ENCODE results near the gene IDH3G.

The IDH3G gene

DNA sequence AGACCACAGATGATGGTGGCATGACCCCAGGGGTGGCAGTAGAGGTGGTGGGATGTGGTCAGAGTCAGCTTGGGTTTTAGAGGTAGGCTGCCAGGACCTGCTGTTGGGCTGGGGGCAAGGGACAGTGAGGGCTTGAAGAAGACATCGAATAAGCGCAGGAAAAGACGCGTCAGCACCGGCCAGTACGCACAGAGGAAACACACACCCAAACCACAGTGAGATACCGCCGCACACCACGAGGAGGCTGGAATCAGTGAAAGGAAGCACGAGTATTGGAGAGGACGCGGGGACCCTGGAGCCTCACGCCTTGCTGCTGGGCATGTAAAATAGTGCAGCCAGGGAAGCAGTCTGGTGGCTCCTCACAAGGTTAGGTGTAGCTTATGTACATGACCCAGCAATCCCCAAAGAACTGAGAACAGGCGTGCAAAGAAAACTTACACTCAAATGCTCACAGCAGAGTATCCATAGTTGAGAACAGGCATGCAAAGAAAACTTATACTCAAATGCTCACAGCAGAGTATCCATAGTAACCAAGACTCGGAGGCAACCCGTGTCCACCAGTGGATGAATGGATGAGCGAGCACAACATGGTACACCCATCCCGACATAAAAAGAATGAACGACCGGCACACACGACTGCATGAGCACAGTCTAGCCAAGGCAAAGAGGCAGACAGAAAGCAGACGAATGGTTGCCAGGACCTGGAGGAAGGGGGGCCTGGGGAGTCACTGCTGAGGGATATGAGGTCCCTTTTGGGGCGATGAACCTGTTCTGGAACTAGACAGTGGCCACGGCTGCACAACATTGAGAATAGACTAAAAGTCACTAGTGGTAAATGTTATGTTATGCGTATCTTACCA, 22.9 kb upstream of the IDH3G start:
- ChIA-PET CTCF (no interaction called here), POLR2A (no interaction called here)
- TF ChIP-seq, protein P1, sequence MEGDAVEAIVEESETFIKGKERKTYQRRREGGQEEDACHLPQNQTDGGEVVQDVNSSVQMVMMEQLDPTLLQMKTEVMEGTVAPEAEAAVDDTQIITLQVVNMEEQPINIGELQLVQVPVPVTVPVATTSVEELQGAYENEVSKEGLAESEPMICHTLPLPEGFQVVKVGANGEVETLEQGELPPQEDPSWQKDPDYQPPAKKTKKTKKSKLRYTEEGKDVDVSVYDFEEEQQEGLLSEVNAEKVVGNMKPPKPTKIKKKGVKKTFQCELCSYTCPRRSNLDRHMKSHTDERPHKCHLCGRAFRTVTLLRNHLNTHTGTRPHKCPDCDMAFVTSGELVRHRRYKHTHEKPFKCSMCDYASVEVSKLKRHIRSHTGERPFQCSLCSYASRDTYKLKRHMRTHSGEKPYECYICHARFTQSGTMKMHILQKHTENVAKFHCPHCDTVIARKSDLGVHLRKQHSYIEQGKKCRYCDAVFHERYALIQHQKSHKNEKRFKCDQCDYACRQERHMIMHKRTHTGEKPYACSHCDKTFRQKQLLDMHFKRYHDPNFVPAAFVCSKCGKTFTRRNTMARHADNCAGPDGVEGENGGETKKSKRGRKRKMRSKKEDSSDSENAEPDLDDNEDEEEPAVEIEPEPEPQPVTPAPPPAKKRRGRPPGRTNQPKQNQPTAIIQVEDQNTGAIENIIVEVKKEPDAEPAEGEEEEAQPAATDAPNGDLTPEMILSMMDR (IDR thresholded peaks at IDR 0.05; ENCODE audit: control extremely low read depth, extremely low read depth, low read depth, missing control alignments) = no peak
- no peak for DNase-seq (ENCODE audit: extremely low spot score)

DNA sequence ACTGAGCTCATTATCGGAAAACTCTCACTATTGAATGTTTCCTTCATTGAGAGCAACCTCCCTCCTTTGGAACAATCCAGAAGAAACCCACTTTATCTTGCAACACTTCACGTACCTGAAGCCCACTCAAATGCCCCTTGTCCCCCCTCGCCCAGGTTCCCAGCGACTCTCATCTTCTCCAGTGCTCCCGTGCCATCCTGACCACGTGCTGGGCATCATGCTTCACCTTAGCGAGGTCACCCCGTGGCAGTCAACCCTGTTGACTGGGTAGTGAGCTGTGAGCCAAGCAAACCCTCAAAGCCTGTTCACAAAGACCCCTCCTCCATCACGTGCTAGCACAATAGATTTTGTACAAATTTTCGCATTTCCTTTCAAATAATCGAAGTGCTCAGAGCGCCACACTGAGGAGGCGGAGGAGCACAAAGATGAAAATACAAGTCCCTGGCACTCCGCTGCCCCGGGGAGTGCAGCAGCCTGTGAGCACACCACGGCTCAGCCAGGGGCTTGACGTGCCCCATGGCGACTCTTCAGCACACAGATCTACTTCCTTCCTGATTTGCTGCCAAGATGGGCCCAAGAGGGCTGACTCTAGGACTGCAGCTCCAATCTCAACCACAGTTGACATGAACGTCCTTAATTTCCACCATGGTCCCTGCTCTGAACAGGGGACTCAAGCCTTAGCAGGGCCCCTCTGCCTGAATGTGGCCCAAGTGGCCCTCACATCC, 20.6 kb upstream of the IDH3G start:
- DNase-seq (ENCODE audit: extremely low spot score) = no peak
- TF ChIP-seq, protein P1 (IDR thresholded peaks at IDR 0.05; ENCODE audit: control extremely low read depth, extremely low read depth, low read depth, missing control alignments) = no peak
- POLR2A ChIA-PET = no interaction called here
- CTCF ChIA-PET = no interaction called here

DNA sequence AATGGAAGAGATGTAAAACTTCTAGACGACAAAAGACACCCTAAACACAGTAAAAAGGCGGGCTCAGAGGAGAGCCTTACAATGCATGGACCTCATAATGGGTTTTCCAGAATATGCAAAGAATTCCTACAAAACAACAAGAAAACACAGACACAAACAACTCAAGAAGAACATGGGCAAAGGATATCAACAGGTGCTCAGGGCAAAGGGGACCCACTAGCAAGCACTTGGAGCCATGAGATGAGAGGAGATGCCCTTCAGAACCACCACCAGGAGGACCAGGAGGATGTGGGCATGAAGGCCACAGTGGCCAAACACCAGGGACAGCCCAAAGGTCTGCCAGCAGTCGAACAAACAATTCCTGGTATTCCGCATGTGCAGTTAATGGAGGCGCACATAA, 19.0 kb upstream of the IDH3G start:
- ChIA-PET CTCF (no interaction called here), POLR2A (no interaction called here)
- TF ChIP-seq, protein P1 (IDR thresholded peaks at IDR 0.05; ENCODE audit: control extremely low read depth, extremely low read depth, low read depth, missing control alignments) = no peak
- DNase-seq (ENCODE audit: extremely low spot score) = no peak

DNA sequence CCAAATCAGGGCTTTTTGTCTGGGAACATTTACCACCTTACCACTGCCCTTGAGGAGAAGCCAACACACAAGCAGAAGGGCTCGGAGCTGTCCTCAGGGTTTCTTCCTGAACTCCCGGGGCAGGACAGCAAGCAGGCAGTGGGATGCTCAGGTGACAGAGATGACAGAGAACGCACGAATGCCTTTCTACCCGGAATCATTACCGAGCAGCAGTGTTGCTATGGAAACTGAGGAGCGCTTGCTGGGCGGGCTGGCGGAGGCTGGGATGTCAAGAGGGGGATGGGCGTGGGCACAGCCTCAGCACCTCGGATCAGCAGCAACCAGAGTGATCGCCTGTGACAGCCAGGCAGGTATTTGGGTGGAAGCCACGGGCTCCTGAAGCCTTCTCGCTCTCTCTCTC, 18.0 kb upstream of the IDH3G start:
- no peak for DNase-seq (ENCODE audit: extremely low spot score)
- ChIA-PET POLR2A (no interaction called here), CTCF (no interaction called here)
- TF ChIP-seq, protein P1 (IDR thresholded peaks at IDR 0.05; ENCODE audit: control extremely low read depth, extremely low read depth, low read depth, missing control alignments) = no peak

DNA sequence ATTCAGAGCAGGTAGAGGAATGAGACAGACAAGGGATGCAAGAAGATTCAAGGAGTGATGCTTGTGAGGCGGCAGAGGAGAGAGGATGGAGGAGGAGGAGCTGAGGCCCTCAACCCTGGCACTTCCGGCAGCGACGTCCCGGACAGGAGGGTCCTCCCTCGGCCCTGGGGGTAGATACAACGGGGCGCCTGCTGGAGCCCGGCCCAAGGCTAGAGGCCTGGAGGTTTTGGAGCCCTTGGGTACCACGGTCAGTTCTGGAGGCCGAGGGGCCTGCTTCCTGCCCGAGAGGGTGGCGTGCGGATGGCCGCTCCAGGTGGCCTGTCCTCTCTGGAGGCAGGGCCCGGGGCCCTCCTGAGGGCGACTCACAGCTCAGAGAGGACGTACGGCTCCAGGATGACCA, 13.8 kb upstream of the IDH3G start:
- DNase-seq (ENCODE audit: extremely low spot score) = no peak
- TF ChIP-seq, protein P1 (IDR thresholded peaks at IDR 0.05; ENCODE audit: control extremely low read depth, extremely low read depth, low read depth, missing control alignments) = no peak
- CTCF ChIA-PET = no interaction called here
- POLR2A ChIA-PET = no interaction called here

DNA sequence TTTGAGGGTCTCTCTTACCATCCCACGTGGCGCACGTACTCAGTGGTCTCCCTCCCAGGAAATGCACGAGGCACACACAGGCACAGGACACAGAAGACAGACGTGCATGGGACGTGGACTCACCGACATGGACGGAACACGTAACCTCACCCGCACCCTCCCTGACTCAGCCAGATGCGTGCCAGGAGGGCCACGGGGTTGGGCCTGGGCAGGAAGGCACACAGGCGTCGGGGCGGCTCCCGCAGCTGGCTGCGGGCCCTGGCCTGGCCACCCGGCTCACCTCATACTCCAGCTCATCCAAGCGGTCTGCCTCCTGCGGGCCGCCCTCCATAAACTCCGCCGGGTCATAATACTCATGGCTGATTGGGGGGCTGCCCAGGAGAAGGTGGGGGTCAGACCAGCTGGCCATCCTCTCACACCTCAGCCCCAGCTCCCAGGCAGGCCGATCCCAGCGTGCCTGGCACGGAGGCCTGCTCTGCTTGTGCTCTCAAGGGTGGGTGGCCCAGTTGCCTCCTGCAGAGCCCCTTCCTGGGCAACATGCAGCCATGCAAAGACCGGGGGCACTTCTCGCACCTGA, 12.9 kb upstream of the IDH3G start:
- TF ChIP-seq, protein P1 (IDR thresholded peaks at IDR 0.05; ENCODE audit: control extremely low read depth, extremely low read depth, low read depth, missing control alignments) = no peak
- DNase-seq (ENCODE audit: extremely low spot score) = no peak
- CTCF ChIA-PET = no interaction called here
- POLR2A ChIA-PET = no interaction called here
